OCI-LY1 (cell line): ENCODE data around the gene NGFR.

Experiments used
- EZH2 ChIP-seq: fragments of 200-600 bp; sonication (generic), shearing (Covaris generic); IDR thresholded peaks from 2 replicates; pipeline ENCODE4 v1.8.0; 2017; ENCODE audit warnings: borderline replicate concordance, mixed run types, mild to moderate bottlenecking, antibody characterized with exemption, low read length, moderate library complexity, mixed read lengths
- TF ChIP-seq, protein P1 (sequence below): fragments of 200-600 bp; sonication (generic), shearing (Covaris generic); IDR thresholded peaks from 2 replicates; pipeline ENCODE4 v1.5.1; 2017; ENCODE audit warnings: mild to moderate bottlenecking, antibody characterized with exemption, low read length, moderate library complexity, mixed read lengths

DNA sequence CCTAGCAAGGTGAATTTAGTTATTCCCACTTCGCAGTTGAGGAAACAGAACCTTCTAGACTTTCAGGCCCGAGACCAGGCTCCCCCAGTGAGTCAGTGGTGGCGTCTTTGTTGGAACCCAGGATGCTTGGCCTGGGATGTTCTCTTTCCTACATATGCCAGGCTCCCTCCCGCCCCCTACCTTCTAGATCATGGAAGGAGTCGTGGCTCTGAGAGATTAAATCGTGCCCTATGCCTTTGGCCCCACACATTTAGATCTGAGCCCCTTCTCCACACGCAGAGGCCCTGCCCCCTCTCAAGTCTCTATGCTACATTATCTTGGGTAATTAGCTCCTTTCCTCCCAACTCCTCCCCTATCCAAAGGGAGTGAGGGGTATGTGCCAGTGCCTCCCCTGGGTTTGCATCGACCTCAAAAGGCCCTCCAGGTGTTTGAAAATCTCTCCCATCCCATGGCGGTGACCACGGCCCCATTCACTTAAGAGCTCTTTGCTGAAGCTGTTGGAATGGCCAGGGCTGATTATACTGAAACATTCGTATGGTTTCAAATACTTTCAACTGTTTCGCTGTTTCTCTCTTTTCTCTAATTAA lies 3.0 kb downstream of the NGFR start:
- TF ChIP-seq, protein P1, sequence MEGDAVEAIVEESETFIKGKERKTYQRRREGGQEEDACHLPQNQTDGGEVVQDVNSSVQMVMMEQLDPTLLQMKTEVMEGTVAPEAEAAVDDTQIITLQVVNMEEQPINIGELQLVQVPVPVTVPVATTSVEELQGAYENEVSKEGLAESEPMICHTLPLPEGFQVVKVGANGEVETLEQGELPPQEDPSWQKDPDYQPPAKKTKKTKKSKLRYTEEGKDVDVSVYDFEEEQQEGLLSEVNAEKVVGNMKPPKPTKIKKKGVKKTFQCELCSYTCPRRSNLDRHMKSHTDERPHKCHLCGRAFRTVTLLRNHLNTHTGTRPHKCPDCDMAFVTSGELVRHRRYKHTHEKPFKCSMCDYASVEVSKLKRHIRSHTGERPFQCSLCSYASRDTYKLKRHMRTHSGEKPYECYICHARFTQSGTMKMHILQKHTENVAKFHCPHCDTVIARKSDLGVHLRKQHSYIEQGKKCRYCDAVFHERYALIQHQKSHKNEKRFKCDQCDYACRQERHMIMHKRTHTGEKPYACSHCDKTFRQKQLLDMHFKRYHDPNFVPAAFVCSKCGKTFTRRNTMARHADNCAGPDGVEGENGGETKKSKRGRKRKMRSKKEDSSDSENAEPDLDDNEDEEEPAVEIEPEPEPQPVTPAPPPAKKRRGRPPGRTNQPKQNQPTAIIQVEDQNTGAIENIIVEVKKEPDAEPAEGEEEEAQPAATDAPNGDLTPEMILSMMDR, result no peak
- no peak for TF ChIP-seq EZH2
